K562 (cell line): ENCODE measurements around the gene DDC. TPM values are rescaled to one million over a fixed set of nuclear protein-coding genes. Genes with fewer than 3 reads are reported as not detected.

Experiments used
- ATAC-seq: fragments of 200-7000 bp; cut with Tn5 transposase; 3 replicates; pipeline ENCODE4 v1.9.1; 2020; ENCODE audit warnings: moderate library complexity
- BruUV-seq: library from RNA; stranded (reverse); fragments of 400-500 nt; replicated peaks from 2 replicates; lab custom pipeline; 2021; lab: Mats Ljungman, UMichigan
- CTCF ChIA-PET: fragments of 300-600 bp; formaldehyde crosslinking; extraction: SDS; loops from one replicate; lab custom pipeline; 2021; ENCODE audit warnings: low intra/inter-chr PET ratio; lab: Yijun Ruan, JAX
- POLR2A ChIA-PET: fragments of 300-600, 350-650 bp; sonication (Branson Sonifier 250); formaldehyde crosslinking; extraction: SDS; loops from one replicate; lab custom pipeline; 2021; ENCODE audit warnings: antibody characterized with exemption, inconsistent platforms; lab: Yijun Ruan, JAX
- DNase-seq, 4 experiments: peaks; one replicate each; pipeline versions ENCODE4 v3.0.0 to v3.0.0-alpha.2; 2011 to 2018; ENCODE audit warnings: low spot score in 3 of 4, mixed read lengths in 3 of 4; ENCODE audit errors: extremely low read depth in 1 of 4
- FAIRE-seq: peaks from 2 replicates; lab custom pipeline; 2011; peaks lifted over from hg19 to GRCh38; lab: Jason Lieb, UNC
- H2AFZ ChIP-seq: 2 replicates; pipeline ENCODE4 v1.6.0; 2011; ENCODE audit warnings: low read depth, low read length, control low read depth, inconsistent platforms
- H3K27ac ChIP-seq: fragments of 200-600 bp; 3 replicates; pipeline ENCODE4 v1.8.0; 2011; ENCODE audit warnings: low read depth, mild to moderate bottlenecking, control low read depth, inconsistent platforms, low read length, moderate library complexity, mixed read lengths; ENCODE audit errors: extremely low read depth
- H3K27me3 ChIP-seq, 2 experiments: fragments of 300-600 bp in 1 of 2; 2 replicates in 1 of 2; 3 replicates in 1 of 2; pipeline versions ENCODE4 v1.6.0 to v1.8.0; 2011; ENCODE audit warnings: inconsistent platforms in 2 of 2, low read length in 2 of 2, mild to moderate bottlenecking in 1 of 2, mixed read lengths in 1 of 2, moderate library complexity in 1 of 2; ENCODE audit not compliant: control insufficient read depth in 2 of 2, insufficient read depth in 2 of 2
- H3K36me3 ChIP-seq: fragments of 300-600 bp; 3 replicates; pipeline ENCODE4 v1.8.0; 2011; ENCODE audit warnings: mild to moderate bottlenecking, low read length, inconsistent platforms; ENCODE audit not compliant: control insufficient read depth, insufficient read depth
- H3K4me1 ChIP-seq, 2 experiments: fragments of 200-600 bp in 1 of 2; replicated peaks in 1 of 2; 2 replicates in 1 of 2; 3 replicates in 1 of 2; pipeline versions ENCODE4 v1.5.1 to v1.8.0; 2011; ENCODE audit warnings: inconsistent platforms in 2 of 2, low read length in 2 of 2, mild to moderate bottlenecking in 1 of 2, mixed read lengths in 1 of 2, moderate library complexity in 1 of 2; ENCODE audit not compliant: control insufficient read depth in 2 of 2, insufficient read depth in 2 of 2
- H3K4me2 ChIP-seq: 2 replicates; pipeline ENCODE4 v1.6.1; 2011; ENCODE audit warnings: low read length, control low read depth, inconsistent platforms, mixed read lengths; ENCODE audit not compliant: insufficient read depth
- H3K4me3 ChIP-seq: fragments of 200-600 bp; sonication (generic), shearing (Covaris generic); 2 replicates; pipeline ENCODE4 v1.5.1; 2016; ENCODE audit warnings: control low read depth, inconsistent platforms
- H3K79me2 ChIP-seq: fragments of 200-600 bp; 3 replicates; pipeline ENCODE4 v1.8.0; 2011; ENCODE audit warnings: low read length, inconsistent platforms; ENCODE audit not compliant: control insufficient read depth, insufficient read depth
- H3K9ac ChIP-seq, 2 experiments: 2 replicates each; pipeline versions ENCODE4 v1.6.0 to v1.6.1; 2011; ENCODE audit warnings: low read depth in 2 of 2, low read length in 2 of 2, control low read depth in 1 of 2, inconsistent platforms in 1 of 2, mild to moderate bottlenecking in 1 of 2, mixed read lengths in 1 of 2; ENCODE audit not compliant: insufficient read depth in 1 of 2
- H3K9me1 ChIP-seq: one replicate; pipeline ENCODE4 v1.6.0; 2011; ENCODE audit warnings: inconsistent platforms, mild to moderate bottlenecking, low read length, moderate library complexity; ENCODE audit not compliant: control insufficient read depth, insufficient read depth
- H3K9me3 ChIP-seq: replicated peaks from 2 replicates; pipeline ENCODE4 v1.5.1; 2011; ENCODE audit warnings: low read depth, low read length, inconsistent platforms; ENCODE audit not compliant: control insufficient read depth, insufficient read depth
- H4K20me1 ChIP-seq: replicated peaks from 2 replicates; pipeline ENCODE4 v1.6.1; 2011; ENCODE audit warnings: low read length, inconsistent platforms, mixed read lengths; ENCODE audit not compliant: control insufficient read depth, insufficient read depth
- DDX20 ChIP-seq: fragments of 450-650 bp; IDR thresholded peaks from 2 replicates; pipeline ENCODE4 v1.6.1; 2016; ENCODE audit warnings: missing genetic modification characterization, low read depth, mild to moderate bottlenecking, missing compliant biosample characterization, moderate library complexity
- SP2 ChIP-seq: IDR thresholded peaks from 2 replicates; pipeline ENCODE4 v1.6.1; 2011; ENCODE audit warnings: mild to moderate bottlenecking, low read depth, low read length, moderate library complexity; ENCODE audit not compliant: poor library complexity, severe bottlenecking; ENCODE audit errors: extremely low read depth
- TCFL5 ChIP-seq: fragments of 250-450 bp; sonication (Bioruptor Pico); conservative IDR thresholded peaks from 2 replicates; pipeline ENCODE4 v1.6.1; 2021; ENCODE audit warnings: mild to moderate bottlenecking, moderate library complexity, matching md5 sums
- ZNF217 ChIP-seq: sonication (generic); formaldehyde crosslinking; IDR thresholded peaks from 2 replicates; pipeline ENCODE4 v1.8.0; 2022; ENCODE audit warnings: mild to moderate bottlenecking, missing genetic modification reagents
- in situ Hi-C: fragments of 300-500 bp; cut with MboI; formaldehyde crosslinking; loops from 4 replicates; pipeline ENCODE4 v1.15.0; 2018; ENCODE audit warnings: inconsistent platforms, mixed read lengths
- intact Hi-C: fragments of 100-400 bp; cut with micrococcal nuclease; formaldehyde crosslinking; loops from 2 replicates; pipeline ENCODE4 v1.14.2; 2022
- polyA plus RNA-seq, 8 experiments: library from polyadenylated mRNA; depleted of rRNA in 4 of 8; stranded (reverse) in 5 of 8; unstranded in 3 of 8; fragments of >200 nt; fragmentation: Nextera tagmentation in 2 of 8; fragmentation: Illumina TruSeq in 1 of 8; extraction: Ambion mirVana in 2 of 8; extraction: Trizol in 1 of 8; gene quantifications; 2 replicates each; pipeline versions ENCODE4 v1.2.1 to v1.2.3, GENCODE V29; 2011 to 2014; ENCODE audit warnings: inconsistent platforms in 1 of 8, missing spikeins in 1 of 8
- total RNA-seq, 7 experiments: library from RNA; depleted of rRNA in 6 of 7; stranded (reverse); fragments of >200 nt in 6 of 7; fragmentation: Illumina TruSeq in 2 of 7; extraction: Trizol in 2 of 7; gene quantifications; 2 replicates each; pipeline versions ENCODE4 v1.2.1 to v1.2.3, GENCODE V29; 2011 to 2021; ENCODE audit warnings: low replicate concordance in 1 of 7
- TF ChIP-seq, protein P1 (sequence below): fragments of 250-450 bp; sonication (Bioruptor Pico); IDR thresholded peaks from 2 replicates; pipeline ENCODE4 v1.4.0; 2020; ENCODE audit warnings: mild to moderate bottlenecking, moderate library complexity, borderline replicate concordance
- TF ChIP-seq, protein P2 (sequence below): fragments of 450-650 bp; formaldehyde crosslinking; conservative IDR thresholded peaks from 2 replicates; pipeline ENCODE4 v1.4.0; 2022; ENCODE audit warnings: mild to moderate bottlenecking, missing genetic modification characterization
- TF ChIP-seq, protein P3 (sequence below): sonication (generic); formaldehyde crosslinking; IDR thresholded peaks from 2 replicates; pipeline ENCODE4 v1.9.0; 2022; ENCODE audit warnings: mild to moderate bottlenecking, missing genetic modification reagents

DDC gene
- total and polyA plus RNA-seq, 9 of the 15 experiments (the other 6 are each of a cell fraction or from before 2014, with no cell fraction given): not detected

DNA sequence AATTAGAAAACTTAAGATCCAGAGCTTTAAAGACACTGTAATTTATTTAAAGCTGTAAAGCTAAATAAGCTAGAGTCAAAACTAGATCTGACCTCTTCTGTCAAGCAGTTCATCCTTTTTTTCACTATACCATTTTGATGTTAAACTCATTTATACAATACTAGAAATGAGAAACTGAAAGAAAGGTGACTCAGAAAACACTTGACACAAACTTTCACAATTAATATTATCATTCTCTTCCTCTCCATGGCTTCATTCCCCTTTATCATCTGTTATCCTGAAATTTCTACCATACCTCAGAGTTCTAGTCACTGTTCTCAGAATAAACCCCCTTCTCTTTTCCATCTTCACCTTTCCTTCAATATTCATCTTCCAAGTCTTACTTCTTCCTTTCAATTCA is 116.4 kb downstream of the DDC start:
- ChIA-PET CTCF (no interaction called here), POLR2A (interaction anchor here (0.9 kb wide), 1 partner anchor 47 kb away, joined by 3 read pairs; no protein-coding TSS in a partner anchor)
- H3K4me2 ChIP-seq: peak overlapping the region; percentile 87
- peaks cover 25% of the 10 kb centered on the region for H3K79me2 ChIP-seq
- no peak overlapping the region for H2AFZ ChIP-seq
- no peaks in the 10 kb centered on the region for H3K9me1 ChIP-seq
- peak overlapping the region in 1 of 2 experiments; percentile 76; a peak in 2 of 4 replicates for H3K9ac ChIP-seq
- no peak overlapping the region for H3K27ac ChIP-seq
- intact Hi-C loops: no loop called here
- FAIRE-seq (peak; percentile 60), ATAC-seq (no peak)
- H3K27me3 ChIP-seq: peaks cover 0 to 3% of the 10 kb centered on the region in 2 experiments; a peak in 1 of 5 replicates
- no peaks in the 10 kb centered on the region for H4K20me1 ChIP-seq
- BruUV-seq: no TSS peak
- TF ChIP-seq, protein P1, sequence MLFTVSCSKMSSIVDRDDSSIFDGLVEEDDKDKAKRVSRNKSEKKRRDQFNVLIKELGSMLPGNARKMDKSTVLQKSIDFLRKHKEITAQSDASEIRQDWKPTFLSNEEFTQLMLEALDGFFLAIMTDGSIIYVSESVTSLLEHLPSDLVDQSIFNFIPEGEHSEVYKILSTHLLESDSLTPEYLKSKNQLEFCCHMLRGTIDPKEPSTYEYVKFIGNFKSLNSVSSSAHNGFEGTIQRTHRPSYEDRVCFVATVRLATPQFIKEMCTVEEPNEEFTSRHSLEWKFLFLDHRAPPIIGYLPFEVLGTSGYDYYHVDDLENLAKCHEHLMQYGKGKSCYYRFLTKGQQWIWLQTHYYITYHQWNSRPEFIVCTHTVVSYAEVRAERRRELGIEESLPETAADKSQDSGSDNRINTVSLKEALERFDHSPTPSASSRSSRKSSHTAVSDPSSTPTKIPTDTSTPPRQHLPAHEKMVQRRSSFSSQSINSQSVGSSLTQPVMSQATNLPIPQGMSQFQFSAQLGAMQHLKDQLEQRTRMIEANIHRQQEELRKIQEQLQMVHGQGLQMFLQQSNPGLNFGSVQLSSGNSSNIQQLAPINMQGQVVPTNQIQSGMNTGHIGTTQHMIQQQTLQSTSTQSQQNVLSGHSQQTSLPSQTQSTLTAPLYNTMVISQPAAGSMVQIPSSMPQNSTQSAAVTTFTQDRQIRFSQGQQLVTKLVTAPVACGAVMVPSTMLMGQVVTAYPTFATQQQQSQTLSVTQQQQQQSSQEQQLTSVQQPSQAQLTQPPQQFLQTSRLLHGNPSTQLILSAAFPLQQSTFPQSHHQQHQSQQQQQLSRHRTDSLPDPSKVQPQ (CRISPR knock-in tag): no peak
- TF ChIP-seq DDX20 (tag): no peak
- TF ChIP-seq, protein P2, sequence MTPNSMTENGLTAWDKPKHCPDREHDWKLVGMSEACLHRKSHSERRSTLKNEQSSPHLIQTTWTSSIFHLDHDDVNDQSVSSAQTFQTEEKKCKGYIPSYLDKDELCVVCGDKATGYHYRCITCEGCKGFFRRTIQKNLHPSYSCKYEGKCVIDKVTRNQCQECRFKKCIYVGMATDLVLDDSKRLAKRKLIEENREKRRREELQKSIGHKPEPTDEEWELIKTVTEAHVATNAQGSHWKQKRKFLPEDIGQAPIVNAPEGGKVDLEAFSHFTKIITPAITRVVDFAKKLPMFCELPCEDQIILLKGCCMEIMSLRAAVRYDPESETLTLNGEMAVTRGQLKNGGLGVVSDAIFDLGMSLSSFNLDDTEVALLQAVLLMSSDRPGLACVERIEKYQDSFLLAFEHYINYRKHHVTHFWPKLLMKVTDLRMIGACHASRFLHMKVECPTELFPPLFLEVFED (CRISPR knock-in tag): no peak
- TF ChIP-seq, protein P3, sequence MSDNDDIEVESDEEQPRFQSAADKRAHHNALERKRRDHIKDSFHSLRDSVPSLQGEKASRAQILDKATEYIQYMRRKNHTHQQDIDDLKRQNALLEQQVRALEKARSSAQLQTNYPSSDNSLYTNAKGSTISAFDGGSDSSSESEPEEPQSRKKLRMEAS (CRISPR knock-in tag): no peak
- no peak for TF ChIP-seq SP2
- no peak for TF ChIP-seq TCFL5 (CRISPR knock-in tag)
- TF ChIP-seq ZNF217 (CRISPR knock-in tag): no peak
- TF ChIP-seq, all 486 proteins: peak for 0
- Histone ChIP-seq H3K9me3 (no peaks in the 10 kb centered on the region), H3K36me3 (peaks cover 39% of the 10 kb centered on the region), H3K4me1 (peaks cover 3 to 12% of the 10 kb centered on the region in 2 experiments; a peak in 4 of 5 replicates), H3K4me3 (peak overlapping the region; percentile 73)
- in situ Hi-C loops: no loop called here
- no peak for DNase-seq
